Measurements from ENCODE around the gene METTL16.

- TF ChIP-seq POLR2AphosphoS5 (IDR thresholded peaks at IDR 0.05) (no peak), CTCF (IDR thresholded peaks at IDR 0.05) (no peak), POLR2A (IDR thresholded peaks at IDR 0.05) (no peak), EP300 (IDR thresholded peaks at IDR 0.05) (no peak)
Measured at GRCh38 chr17:2466931-2467330, 44.8 kb downstream of the METTL16 start.
